ENCODE measurements around the gene AKT3. TPM values are rescaled to one million over a fixed set of nuclear protein-coding genes. Genes with fewer than 3 reads are reported as not detected.
A peak's percentile ranks its signal among the peaks of the same experiment; 100 is the strongest.

Gene AKT3
- polyA plus RNA-seq, 2 of the 4 experiments (the other 2 are of a cell fraction), result 18.4 to 43.5 TPM

DNA sequence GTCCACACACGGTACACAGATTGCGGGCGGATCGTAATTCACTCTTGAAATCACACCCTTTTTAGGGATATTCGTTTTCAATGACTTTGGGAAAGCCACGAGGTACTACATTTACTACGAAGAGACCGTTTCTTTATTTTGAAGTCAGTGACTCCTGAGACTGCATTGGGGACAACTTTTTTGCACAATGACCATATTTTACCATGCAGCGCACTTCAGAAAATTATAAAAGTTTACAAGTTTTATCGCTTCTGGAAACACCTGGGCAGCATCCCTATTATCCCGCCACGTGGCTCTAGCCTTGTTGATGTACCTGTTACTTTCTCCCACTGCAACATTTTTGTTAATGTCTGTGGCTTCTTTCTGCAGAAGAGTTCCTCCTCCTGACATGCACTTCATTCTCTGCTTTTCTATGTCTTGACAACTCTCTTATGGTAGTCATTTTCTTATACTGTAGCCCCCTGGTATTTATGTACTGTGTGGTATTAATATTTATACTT, 1.3 kb upstream of the AKT3 start:
- peak overlapping the region; percentile 75 for H3K4me3 ChIP-seq
- H3K9me3 ChIP-seq, result no peaks in the 10 kb centered on the region
- WGBS (ENCODE audit: missing lambda C conversion rate), result 16% methylated on average over 12 of the region's 12 CpGs
- ChIA-PET POLR2A (interaction anchor here (1.0 kb wide), 1 partner anchor 196 kb away, joined by 3 read pairs; no protein-coding TSS in a partner anchor), CTCF (no interaction called here)
- peak overlapping the region; percentile 94 to 99 for H3K27ac ChIP-seq
- H3K4me2 ChIP-seq, result peak overlapping the region; percentile 74
- DNase-seq (ENCODE audit: low read depth in 1 of 2, low spot score in 1 of 2) (no peak), ATAC-seq (no peak), FAIRE-seq (peak; percentile 56)
- H3K4me1 ChIP-seq, result peaks cover 35% of the 10 kb centered on the region
- TF ChIP-seq, protein P1, sequence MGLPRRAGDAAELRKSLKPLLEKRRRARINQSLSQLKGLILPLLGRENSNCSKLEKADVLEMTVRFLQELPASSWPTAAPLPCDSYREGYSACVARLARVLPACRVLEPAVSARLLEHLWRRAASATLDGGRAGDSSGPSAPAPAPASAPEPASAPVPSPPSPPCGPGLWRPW (IDR thresholded peaks at IDR 0.05), result no peak
- no peak for TF ChIP-seq TFCP2L1 (CRISPR knock-in tag; IDR thresholded peaks at IDR 0.05)
- TF ChIP-seq PHF8 (IDR thresholded peaks at IDR 0.05; ENCODE audit: borderline replicate concordance, low read depth), result no peak
- TF ChIP-seq, protein P2, sequence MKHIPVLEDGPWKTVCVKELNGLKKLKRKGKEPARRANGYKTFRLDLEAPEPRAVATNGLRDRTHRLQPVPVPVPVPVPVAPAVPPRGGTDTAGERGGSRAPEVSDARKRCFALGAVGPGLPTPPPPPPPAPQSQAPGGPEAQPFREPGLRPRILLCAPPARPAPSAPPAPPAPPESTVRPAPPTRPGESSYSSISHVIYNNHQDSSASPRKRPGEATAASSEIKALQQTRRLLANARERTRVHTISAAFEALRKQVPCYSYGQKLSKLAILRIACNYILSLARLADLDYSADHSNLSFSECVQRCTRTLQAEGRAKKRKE (CRISPR knock-in tag; IDR thresholded peaks at IDR 0.05; ENCODE audit: low read depth), result no peak
- TF ChIP-seq, protein P3, sequence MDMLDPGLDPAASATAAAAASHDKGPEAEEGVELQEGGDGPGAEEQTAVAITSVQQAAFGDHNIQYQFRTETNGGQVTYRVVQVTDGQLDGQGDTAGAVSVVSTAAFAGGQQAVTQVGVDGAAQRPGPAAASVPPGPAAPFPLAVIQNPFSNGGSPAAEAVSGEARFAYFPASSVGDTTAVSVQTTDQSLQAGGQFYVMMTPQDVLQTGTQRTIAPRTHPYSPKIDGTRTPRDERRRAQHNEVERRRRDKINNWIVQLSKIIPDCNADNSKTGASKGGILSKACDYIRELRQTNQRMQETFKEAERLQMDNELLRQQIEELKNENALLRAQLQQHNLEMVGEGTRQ (IDR thresholded peaks at IDR 0.05), result no peak
- TF ChIP-seq, protein P4, sequence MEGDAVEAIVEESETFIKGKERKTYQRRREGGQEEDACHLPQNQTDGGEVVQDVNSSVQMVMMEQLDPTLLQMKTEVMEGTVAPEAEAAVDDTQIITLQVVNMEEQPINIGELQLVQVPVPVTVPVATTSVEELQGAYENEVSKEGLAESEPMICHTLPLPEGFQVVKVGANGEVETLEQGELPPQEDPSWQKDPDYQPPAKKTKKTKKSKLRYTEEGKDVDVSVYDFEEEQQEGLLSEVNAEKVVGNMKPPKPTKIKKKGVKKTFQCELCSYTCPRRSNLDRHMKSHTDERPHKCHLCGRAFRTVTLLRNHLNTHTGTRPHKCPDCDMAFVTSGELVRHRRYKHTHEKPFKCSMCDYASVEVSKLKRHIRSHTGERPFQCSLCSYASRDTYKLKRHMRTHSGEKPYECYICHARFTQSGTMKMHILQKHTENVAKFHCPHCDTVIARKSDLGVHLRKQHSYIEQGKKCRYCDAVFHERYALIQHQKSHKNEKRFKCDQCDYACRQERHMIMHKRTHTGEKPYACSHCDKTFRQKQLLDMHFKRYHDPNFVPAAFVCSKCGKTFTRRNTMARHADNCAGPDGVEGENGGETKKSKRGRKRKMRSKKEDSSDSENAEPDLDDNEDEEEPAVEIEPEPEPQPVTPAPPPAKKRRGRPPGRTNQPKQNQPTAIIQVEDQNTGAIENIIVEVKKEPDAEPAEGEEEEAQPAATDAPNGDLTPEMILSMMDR (IDR thresholded peaks at IDR 0.05), result no peak
- TF ChIP-seq, protein P5, sequence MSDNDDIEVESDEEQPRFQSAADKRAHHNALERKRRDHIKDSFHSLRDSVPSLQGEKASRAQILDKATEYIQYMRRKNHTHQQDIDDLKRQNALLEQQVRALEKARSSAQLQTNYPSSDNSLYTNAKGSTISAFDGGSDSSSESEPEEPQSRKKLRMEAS (IDR thresholded peaks at IDR 0.05), result peak; percentile 70; the same call in 1 of the 2 replicates
- TF ChIP-seq, protein P6, sequence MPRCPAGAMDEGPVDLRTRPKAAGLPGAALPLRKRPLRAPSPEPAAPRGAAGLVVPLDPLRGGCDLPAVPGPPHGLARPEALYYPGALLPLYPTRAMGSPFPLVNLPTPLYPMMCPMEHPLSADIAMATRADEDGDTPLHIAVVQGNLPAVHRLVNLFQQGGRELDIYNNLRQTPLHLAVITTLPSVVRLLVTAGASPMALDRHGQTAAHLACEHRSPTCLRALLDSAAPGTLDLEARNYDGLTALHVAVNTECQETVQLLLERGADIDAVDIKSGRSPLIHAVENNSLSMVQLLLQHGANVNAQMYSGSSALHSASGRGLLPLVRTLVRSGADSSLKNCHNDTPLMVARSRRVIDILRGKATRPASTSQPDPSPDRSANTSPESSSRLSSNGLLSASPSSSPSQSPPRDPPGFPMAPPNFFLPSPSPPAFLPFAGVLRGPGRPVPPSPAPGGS (IDR thresholded peaks at IDR 0.05), result 0 out of 3 replicates have a peak, but pooled peaks have one; percentile 15

DNA sequence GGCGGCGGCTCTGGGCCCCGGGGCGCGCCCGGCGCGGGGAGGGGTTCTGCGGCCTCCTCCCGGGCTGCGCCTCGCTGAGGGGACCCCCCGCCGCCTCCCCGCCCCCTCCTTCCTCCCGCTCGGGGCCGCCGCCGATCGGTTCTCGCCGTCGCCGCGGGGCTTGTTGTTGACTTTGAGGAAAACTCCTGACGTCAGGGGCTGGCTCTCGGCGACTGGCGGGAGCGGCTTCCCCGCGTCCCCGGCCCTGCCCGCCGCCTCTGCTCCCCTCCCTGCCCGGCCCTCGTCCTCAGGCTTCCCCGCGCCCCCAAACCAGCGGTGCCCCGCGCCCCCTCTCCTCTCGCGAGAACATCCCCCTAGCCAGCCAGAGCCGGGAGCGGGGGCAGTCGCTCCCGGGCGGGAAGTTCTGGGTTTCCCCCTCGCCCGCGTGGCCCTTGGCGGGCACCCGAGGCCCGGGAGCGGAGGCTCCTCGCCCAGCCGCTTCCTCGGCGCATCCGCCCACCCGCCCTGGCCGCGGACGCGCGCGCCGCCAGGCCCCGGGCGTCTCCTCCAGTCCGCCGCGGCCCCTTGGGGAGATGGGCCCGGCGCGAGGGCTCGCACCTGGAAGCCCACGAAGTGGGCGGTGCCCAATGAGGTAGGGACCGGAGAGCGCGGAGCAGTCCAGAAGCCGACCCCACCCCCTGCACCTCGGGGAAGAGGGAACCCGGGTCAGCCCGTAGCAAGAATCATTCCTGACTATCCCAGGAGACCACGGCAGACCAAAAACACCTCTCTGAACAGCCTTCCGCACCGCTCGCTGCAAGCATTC, 611 bp upstream of the AKT3 start:
- CTCF ChIA-PET, result no interaction called here
- Histone ChIP-seq H3K9me3 (no peaks in the 10 kb centered on the region), H3K4me2 (peak overlapping the region; percentile 74), H3K4me1 (peaks cover 35% of the 10 kb centered on the region), H3K27ac (peak overlapping the region; percentile 94 to 99), H3K4me3 (peak overlapping the region; percentile 75)
- POLR2A ChIA-PET, result interaction anchor here (0.7 to 1.6 kb wide), 4 partner anchors 52 to 462 kb away, joined by 3 to 10 read pairs (median 4); no protein-coding TSS in a partner anchor
- WGBS (ENCODE audit: missing lambda C conversion rate), result 0% methylated on average over 8 of the region's 92 CpGs
- ATAC-seq (peak; percentile 74 to 79), DNase-seq (ENCODE audit: low read depth in 1 of 2, low spot score in 1 of 2) (peak; percentile 72 to 91), FAIRE-seq (no peak)
- TF ChIP-seq RAD21 (conservative IDR thresholded peaks at IDR 0.05 in 1 of 2, IDR thresholded peaks at IDR 0.05 in 1 of 2) (0 out of 5 replicates have a peak, but pooled peaks of 1 of the 2 experiments have one; percentile 24), FOXS1 (CRISPR knock-in tag; IDR thresholded peaks at IDR 0.05) (peak; percentile 23; the same call in 1 of the 2 replicates), BHLHE40 (IDR thresholded peaks at IDR 0.05; ENCODE audit: low read depth, low read length) (no peak), CBX2 (IDR thresholded peaks at IDR 0.05; ENCODE audit: borderline replicate concordance, low read depth) (no peak), PHF8 (IDR thresholded peaks at IDR 0.05; ENCODE audit: borderline replicate concordance, low read depth) (peak; percentile 93), POLR2A (IDR thresholded peaks at IDR 0.05; ENCODE audit: low read length) (peak; percentile 18), MAFK (IDR thresholded peaks at IDR 0.05; ENCODE audit: partially characterized antibody) (no peak), MYC (IDR thresholded peaks at IDR 0.05; ENCODE audit: borderline replicate concordance, low read length) (peak; percentile 65; the same call in 1 of the 2 replicates), MAZ (IDR thresholded peaks at IDR 0.05; ENCODE audit: borderline replicate concordance, low read depth, low read length) (no peak), FOSL2 (IDR thresholded peaks at IDR 0.05) (no peak), FOSL2 (CRISPR knock-in tag; IDR thresholded peaks at IDR 0.05) (0 out of 2 replicates have a peak, but pooled peaks have one; percentile 8), TP53 (CRISPR knock-in tag; IDR thresholded peaks at IDR 0.05) (peak; percentile 68; the same call in 1 of the 2 replicates), EHF (CRISPR knock-in tag; IDR thresholded peaks at IDR 0.05) (no peak)
- TF ChIP-seq, protein P5 (IDR thresholded peaks at IDR 0.05), result peak; percentile 86
- TF ChIP-seq, protein P2 (CRISPR knock-in tag; IDR thresholded peaks at IDR 0.05; ENCODE audit: low read depth), result 0 out of 2 replicates have a peak, but pooled peaks have one; percentile 23
- TF ChIP-seq, protein P7, sequence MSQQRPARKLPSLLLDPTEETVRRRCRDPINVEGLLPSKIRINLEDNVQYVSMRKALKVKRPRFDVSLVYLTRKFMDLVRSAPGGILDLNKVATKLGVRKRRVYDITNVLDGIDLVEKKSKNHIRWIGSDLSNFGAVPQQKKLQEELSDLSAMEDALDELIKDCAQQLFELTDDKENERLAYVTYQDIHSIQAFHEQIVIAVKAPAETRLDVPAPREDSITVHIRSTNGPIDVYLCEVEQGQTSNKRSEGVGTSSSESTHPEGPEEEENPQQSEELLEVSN (IDR thresholded peaks at IDR 0.05; ENCODE audit: borderline replicate concordance, low read depth), result peak; percentile 95
- TF ChIP-seq, protein P6 (IDR thresholded peaks at IDR 0.05), result no peak; the same call in 1 of the 3 replicates

All from A549 (cell line).